Stromal cell of bone marrow (primary cell): Measurements from ENCODE around the gene VAT1.
"Not testable (repeated sequence)": the region's sequence is repeated elsewhere in the genome, so short reads cannot be mapped to it uniquely, and the experiment has no call there.

Source experiments
- DNase-seq: peaks from one replicate; pipeline ENCODE4 v3.0.0-alpha.2; 2012; ENCODE audit warnings: low read depth

VAT1 gene

DNA sequence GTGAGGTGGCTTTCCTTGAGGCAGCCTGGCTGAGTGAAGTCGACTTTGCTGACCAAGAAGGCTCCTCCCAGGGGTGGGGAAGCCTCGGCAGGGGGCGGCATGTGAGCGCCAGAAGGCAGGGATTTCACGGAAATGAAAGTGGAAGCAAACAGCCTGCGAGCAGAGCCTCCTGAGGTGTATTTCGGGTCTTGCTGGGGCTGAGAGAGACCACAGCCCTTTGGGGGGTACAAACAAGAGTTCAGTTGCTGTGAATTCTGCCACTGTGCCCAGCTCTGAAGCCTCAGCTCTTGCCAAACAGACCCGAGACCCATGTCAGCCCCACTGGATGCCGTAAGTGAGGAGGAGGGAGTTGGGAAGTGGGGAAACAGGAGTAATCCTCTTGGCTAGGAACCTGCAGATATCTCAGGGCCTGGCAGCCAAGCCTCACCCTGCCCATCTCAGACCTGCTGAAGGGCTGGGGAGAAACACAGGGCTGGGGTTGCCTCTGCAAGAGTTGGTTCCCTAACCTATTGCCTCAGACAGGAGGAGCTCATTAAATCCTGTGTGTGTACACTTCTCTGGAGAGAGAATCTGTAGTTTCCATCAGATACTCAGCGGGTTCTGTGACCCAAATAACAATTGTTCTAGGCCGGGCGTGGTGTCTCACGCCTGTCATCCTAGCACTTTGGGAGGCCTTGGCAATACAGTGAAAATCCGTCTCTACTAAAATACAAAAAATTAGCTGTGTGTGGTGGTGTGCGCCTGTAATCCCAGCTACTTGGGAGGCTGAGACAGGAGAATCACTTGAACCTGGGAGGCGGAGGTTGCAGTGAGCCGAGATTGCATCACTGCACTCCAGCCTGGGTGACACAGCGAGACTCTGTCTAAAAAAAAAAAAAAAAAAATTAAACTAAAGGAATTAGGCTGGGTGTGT is 15.3 kb downstream of the VAT1 start, which contains the start of gene IFI35:
IFI35 (plus strand) TSS at position 146 of the 913 bp plus-strand sequence; CDS start at position 310, 164 bp downstream.
- DNase-seq: peak; percentile 79

DNA sequence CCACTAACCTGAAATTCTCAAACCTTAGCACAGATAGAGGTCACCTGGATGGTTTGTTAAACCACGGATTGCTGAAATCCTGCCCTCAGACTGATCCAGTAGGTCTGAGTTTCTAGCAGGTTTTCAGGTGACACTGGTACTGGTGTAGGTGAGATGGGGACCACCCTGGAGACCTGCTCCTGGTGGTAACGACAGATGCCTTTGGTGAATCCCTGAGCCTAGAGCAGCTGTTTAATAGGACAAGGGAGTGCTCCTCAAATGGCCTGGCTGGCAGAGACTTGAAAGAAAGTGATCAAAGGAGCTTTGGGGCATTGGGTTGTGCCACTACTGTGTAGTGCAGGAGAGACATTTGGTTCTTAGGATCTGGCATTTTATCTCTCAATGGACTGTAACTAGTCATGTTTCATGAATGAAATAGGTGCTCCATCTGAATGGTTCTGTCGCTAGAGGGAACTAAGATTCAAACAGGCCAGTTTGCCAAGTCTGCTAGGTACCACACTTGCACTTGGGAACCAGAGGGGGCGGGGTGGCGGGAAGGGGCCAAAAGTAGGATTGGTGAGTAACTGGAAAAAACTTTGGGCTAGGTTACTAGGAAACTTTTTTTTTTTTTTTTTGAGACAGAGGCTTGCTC is 18.5 kb downstream of the VAT1 start:
- no peak for DNase-seq

DNA sequence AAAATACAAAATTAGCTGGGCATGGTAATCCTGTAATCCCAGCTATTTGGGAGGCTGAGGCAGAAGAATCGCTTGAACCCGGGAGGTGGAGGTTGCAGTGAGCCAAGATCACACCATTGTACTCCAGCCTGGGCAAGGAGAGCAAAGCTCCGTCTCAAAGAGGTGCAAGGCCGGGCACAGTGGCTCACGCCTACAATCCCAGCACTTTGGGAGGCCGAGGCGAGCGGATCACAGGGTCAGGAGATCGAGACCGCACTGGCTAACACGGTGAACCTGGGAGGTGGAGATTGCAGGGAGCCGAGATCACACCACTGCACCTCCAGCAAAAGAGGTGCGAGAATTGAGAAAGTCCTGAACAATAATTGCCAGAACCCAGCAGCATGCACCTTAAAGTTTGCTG is 21.3 kb downstream of the VAT1 start:
- DNase-seq: not testable (repeated sequence)

DNA sequence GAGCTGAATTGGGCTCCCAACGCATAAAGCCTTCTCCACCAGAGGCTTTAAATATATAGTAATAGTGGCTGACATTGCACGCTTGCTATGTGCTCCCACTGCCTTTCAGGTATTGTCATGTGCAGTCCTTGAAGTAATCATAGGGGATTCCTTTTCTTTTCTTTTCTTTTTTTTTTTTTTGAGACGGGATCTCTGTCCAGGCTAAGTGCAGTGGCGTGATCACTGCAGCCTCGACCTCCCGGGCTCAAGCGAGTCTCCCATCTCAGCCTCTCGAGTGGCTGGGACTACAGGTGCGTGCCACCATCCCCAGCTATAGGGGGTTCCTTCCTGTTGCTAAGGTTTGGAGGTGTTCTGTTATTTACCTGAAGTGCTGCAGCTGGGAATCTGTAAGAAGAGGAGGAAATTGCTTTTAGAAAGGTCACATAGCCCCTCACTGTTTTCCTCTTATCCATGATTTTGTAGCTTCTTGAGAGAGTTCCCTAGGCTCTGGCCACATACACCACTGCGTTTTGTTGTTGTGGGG is 23.1 kb downstream of the VAT1 start:
- DNase-seq: no peak

DNA sequence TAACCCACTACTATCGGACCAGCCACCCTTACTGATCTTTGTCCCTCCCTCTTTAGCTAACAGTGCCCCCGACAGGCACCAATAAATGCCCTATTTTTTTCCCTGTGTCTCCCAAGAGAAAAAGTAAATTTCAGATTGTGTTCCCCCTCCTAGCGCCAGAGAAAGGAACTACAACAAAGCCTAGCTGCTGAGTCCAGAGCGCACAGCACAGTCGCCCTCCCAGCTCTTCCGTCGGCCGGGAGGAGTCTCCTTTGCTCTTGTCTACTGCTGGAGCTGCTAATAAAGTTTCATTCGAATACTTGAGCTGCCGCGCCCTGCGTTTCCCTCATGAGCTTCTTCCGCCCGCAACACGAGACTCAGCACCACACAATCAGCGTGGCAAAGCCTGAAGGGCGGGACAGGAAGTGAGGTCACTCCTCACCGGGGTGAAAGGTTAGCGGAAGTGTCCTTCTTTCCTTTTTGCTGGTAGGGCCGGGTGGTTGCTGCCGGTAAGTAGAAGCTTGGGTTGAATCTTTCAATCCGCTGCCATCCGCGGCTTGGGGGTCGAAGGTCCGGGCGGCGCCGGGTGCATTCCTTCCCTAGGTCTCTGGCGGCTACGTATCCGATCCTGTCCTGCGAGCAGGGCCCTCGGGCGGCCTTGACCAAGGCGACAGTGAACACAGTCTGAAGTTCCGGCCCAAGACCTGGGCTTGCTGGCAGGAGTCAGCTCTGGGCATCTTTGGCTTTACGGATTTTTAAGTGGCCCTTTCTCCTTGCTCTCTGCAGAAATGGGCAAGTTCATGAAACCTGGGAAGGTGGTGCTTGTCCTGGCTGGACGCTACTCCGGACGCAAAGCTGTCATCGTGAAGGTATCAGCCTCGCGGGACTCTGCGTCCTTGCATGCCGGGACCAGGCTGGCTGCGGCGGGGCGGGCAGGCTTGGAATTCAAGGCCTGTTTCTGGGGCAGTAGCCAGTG is 23.9 kb downstream of the VAT1 start, which contains the start of gene RPL27:
RPL27 (plus strand) TSS at position 436 of the 955 bp plus-strand sequence; CDS start at position 768, 332 bp downstream.
- DNase-seq: peak; percentile 100

DNA sequence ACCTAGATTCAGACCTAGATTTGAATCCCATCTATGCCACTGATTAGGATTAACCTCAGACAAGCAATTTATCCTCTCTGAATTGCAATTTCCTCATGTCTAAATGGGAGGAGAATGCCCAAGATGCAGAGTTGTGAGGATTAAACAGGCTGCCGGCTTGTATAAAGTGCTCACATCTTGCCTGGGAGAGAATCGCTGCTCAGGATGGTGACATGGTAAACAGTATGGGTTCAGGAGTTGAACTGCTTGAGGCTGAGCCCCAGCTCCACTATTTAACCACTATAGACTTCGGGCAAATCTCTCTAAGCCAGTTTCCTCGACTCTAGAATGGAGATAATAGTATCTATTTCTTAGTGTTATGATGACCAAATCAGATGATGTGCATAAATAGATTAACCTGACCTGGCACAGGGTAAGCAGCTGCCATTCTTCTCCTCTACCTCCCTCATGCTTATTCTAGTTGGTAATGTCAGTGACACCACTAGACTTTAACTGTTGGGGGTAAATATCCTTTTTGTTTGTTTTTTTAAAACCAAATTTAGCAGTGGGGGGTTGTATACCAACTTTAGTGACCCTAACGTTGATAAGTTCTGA is 24.7 kb downstream of the VAT1 start:
- DNase-seq: no peak

DNA sequence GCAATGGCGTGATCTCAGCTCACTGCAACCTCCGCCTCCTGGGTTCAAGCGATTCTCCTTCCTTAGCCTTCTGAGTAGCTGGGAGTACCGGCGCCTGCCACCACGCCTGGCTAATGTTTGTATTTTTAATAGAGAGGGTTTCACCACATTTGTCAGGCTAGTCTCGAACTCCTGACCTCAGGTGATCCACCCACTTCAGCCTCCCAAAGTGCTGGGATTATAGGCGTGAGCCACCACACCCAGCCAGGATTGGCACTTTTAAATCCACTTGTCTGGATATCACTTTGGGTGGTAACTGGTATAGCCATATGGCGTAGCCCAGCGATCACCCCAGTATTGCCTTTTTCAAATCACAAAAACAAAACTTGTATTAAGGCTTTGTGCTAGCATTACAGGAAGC is 28.3 kb downstream of the VAT1 start:
- not testable (repeated sequence) for DNase-seq

DNA sequence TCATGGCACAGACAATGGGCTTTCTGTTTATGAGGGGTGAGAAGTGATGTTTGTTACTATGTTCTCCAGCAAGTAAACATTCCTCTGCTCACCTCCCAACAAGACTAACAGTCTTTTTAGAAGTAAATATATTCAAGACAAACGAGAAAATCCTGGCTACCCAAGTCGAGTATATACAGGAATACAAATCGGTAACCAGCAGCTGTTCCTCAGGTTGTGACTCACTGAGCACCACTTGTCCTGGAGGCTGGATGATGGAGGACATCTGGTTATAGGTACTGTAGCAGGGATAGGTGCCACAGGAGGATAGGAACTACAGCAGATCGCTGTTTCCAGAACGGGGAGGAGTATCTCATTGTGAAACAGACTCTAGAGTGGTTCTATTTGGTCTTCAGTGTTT is 29.3 kb downstream of the VAT1 start:
- DNase-seq: no peak

DNA sequence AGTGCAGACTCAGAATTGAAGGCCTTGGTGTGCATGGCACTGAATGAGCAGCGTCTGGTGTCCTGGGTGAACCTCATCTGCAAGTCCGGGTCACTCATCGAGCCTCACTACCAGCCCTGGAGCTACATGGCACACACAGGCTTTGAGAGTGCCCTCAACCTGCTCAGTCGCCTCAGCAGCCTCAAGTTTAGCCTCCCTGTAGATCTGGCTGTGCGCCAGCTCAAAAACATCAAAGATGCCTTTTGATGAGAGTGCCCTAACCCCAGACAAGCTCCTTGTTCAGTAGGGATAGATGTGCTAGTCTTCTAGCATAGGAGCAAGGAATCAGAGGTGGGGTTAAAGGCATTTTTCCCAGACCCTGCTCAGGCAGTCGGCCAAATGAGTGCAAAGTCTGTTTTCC is 30.7 kb downstream of the VAT1 start:
- DNase-seq: no peak

DNA sequence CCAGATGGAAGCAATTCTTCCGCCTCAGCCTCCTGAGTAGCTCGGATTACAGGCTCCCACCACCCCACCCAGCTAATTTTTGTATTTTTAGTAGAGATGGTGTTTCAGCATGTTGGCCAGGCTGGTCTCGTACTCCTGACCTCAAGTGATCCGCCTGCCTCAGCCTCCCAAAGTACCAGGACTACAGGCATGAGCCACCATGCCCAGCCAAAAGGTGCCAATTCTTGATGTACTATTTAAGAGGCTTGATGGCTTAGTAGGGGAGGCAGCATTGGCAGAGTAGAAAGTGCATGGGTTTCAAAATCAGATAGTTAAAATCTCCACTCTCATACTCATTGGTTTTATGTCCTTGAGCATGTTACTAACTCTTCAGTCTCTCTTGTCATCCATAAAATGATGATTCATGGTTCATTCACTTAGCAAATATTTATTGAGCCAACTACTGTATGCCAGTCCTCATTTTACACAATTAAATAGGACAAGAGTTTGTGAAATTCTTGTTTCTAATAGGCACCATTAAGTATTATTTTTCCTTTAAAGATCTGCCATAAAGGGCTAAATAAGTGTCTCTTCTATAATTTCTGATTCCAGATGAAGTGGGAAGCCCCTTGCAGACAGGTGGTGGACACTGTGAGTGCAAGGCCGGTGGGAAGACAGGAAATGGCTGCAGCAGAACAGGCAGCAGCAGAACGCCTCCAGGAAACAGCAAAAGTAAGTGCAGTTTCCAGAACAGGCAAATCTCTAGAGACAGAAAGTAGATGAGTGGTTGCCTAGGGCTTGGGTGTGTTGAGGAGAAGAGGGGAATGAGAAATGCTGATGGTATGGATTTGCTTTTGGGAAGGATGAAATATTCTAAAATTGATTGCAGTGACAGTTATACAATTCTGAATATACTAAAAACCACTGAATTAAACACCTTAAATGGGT is 32.2 kb downstream of the VAT1 start:
- DNase-seq: peak; percentile 64

DNA sequence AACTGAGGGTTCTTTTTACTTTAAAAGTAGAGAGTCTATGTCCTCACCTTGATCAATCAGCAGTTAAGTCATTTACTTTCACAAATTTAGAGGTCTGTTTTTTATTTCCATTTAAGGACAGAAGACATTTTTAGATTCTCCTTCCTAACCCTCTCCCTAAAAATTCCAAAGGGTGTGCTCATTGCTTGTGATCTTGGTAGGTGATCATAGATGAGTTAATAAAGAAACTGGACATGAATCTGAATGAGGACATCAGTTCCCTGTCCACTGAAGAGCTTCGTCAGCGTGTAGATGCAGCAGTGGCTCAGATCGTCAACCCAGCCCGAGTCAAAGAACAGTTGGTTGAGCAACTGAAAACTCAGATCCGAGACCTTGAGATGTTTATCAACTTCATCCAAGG is 33.0 kb downstream of the VAT1 start:
- DNase-seq: no peak

DNA sequence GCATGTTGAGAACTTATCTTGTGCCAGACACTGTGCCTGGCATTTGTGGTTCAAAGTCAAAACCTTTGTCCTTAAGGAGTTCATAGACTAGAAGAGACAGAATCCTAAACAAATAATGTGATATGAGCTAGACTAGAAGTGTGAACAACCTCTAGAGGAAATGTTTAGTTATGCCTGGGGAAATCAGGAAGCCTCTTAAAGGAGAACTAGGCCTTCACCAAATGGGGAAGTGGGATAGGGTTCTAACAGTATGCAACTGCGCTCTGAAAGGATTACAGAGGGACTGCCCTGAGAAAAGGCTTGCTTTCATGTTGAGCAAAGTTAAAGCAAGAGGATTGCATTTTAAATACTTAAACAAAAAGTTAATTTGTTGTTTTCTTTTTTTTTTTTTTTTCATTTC is 37.0 kb downstream of the VAT1 start:
- DNase-seq: no peak

DNA sequence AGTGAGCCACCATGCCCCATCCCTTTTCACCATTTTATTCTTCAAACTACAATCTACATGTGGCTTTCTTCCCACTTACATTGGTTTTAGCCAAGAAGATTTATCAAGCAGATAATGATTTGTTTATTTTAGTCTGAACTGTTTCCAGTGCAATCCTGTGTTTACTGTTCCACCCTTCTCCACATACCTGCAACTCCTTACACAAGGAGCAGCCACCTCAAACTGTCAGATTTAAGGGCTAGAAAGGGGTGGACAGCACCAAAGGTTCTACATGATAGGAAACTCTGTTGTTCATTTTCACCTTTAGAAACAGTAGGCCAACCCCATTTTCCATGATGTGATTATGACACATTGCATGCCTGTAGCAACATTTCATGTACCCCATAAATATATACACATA is 39.9 kb downstream of the VAT1 start:
- DNase-seq: no peak

DNA sequence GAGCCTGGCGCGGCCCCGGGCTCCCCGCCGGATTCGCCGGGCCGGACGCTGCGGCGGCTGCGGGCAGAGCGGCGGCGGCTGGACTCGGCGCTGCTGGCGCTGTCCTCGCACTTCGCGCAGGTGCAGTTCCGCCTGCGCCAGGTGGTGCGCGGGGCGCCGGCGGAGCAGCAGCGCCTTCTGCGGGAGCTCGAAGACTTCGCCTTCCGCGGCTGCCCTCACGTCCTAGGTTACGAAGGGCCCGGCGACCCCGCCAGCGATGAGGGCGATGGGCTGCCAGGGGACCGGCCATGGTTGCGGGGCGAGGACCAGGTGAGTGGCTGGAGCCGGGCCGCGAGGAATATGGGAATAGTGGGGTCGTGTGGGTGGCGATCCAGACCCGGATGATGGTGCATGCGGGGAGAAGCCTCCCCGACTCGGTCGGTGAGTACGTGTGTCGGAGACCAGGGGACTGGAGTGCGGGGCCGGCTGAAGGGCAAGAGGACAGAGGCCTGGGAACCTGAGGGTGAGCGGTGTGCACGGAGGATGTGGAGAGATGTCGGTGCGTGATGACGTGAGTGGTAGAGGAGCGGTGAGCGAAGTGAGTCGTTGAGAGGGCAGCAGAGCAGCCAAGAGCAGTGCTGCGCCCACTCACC is 41.3 kb downstream of the VAT1 start:
- peak; percentile 30 for DNase-seq

DNA sequence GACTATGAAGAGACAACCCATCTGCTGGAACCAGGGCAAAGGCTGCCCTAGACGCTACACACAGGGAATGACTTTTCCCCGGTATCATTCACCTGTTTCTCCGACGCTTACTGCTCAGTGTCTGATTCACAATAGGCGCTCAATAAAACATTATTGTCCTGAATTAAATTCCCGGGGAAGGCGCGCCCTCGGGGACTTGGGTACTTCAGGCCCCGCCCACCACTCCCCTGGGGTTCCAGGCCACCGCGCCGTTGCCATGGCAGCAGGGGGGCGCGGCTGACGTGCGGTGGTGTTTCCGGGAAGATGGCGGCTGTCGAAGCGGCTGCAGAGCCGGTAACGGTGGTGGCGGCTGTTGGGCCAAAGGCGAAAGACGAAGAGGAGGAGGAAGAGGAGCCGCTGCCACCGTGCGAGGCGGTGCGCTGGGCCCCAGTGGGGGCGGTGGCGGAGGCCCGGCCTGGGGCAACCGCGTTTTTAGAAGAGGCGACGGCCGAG is 41.9 kb downstream of the VAT1 start, which contains the start of gene RUNDC1:
RUNDC1 (plus strand) TSS at position 292 of the 492 bp plus-strand sequence; CDS start at position 304, 12 bp downstream.
- peak; percentile 63 for DNase-seq

DNA sequence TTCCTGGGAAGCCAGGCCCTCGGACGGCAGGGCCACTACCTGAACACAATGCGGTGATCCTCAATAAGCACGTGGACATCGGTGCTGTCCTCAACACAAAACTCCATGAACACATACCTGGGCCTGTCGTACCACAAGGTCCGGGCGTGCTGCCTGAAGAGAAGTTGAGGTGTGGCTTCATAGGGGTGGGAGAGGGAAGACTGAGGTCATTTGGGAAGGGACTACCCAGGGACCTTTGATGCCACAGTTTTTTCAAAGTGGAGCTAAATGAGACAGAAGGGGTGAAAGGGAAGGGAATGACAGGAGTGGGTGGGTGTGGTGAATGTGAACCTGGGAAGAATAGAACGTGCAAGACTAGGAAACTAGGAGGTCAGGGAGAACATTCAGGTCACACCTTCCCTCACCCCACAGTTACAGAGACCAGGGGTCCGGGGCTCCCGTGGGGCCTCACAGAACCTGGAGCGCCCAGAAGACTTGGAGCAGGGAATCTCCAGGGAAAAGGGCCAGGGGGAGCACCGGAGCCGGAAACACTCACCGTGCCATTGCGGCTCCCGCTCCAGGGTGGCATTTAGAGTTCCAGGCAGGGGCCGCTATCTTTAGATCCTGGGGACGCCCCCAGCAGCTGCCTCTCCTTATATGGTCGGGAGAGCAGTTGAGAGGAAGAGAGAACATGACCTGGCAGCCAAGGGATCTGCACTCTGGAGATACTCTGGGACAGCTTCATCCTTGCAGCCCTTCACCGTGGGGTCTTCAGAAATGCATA is 42.5 kb downstream of the VAT1 start, which contains the start of gene PTGES3L:
PTGES3L (minus strand) TSS at position 570 of the 763 bp plus-strand sequence; CDS start at position 543, 27 bp downstream.
- DNase-seq: no peak

DNA sequence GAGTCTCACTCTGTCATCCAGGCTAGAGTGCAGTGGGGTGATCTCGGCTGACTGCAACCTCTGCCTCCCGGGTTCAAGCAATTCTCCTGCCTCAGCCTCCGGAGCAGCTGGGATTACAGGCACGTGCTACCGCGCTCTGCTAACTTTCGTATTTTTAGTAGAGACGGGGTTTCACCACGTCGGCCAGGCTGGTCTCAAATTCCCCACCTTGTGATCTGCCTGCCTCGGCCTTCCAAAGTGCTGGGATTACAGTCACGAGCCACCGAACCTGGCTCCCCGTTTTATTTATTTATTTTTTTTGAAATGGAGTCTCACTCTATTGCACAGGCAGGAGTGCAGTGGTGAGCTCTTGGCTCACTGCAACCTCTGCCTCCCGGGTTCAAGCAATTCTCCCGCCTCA is 46.5 kb downstream of the VAT1 start:
- DNase-seq: not testable (repeated sequence)

DNA sequence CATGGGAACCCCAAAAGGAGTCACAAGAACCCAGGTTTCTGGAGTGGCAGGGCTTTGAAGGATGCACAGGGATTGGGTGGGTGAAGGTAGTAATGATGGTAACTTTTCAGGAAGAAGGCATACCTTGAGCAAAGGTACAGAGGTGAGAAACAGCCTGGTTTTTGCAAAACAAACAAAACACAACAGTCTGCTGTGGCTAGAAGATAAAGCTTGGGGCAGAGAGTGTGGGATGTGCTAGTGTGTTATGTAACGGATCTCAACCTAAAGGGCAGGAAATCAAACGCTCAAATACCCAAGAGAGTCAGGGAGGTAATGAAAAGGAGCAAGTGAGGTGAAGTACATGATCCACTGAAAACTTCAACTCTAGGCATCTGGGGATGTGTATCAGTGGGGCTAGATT is 46.9 kb downstream of the VAT1 start:
- no peak for DNase-seq
